Spleen (tissue), 7 donors: ENCODE measurements around the gene NDRG4.

Source experiments
- POLR2A ChIP-seq, 3 donors: fragments of 450-650 bp; IDR thresholded peaks; one replicate each; pipeline ENCODE4 v1.5.1; 2017; ENCODE audit warnings: antibody characterized with exemption in 3 of 3, mild to moderate bottlenecking in 1 of 3
- POLR2AphosphoS5 ChIP-seq, 3 donors: sonication (generic); formaldehyde crosslinking; IDR thresholded peaks; one replicate each; pipeline ENCODE4 v1.5.1; 2017; ENCODE audit warnings: antibody characterized with exemption in 3 of 3
- TF ChIP-seq, protein P1 (sequence below), 11 experiments: fragments of 200-600 bp in 7 of 11; fragments of 450-650 bp in 4 of 11; sonication (generic) in 4 of 11; IDR thresholded peaks in 8 of 11; conservative IDR thresholded peaks in 3 of 11; 1 replicate in 7 of 11; 2 replicates in 4 of 11; pipeline versions ENCODE4 v1.4.0 to v1.8.0; 2016 to 2021; ENCODE audit warnings: antibody characterized with exemption in 11 of 11, inconsistent platforms in 4 of 11, mild to moderate bottlenecking in 1 of 11
- donor health status: DM: no; HTN: no; CAD: no; lungs with moderate emphysema.
- donor health status: DM: no; HTN: no; CAD: no.
- donor health status: DM: no; HTN: no; CAD: no.

DNA sequence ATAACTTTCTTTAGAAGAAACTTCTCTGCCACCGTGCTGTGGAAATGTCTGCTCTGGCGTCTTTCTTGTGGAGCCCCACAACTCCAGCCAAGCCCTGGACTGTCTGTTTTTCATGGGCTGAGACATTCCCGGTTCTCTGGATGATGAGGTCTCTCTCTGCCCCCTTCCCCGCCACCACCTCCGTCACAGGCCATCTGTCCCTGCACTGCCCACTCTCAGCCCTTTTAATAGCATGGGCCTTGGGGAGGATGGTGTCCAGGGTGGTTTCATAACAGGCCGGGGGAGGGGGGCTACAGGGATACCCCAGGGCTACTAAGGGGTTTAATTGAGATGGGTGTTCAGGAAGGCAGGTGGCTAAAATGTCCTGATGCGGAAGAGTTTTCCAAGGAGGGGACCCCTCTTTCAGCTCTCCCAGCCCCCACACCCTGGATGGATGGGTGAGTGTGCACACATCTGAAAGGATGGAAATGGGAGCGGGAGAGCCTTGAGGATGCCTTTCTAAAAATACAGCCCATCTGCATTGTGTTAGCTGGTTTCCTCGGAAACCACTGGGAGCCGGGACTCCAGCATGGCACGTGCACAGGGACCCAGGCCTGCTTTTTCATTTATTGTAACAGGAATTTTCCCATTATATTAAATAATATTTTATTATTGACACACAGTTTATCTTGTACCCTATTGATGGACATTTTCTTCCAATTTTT is 14.6 kb upstream of the NDRG4 start:
- TF ChIP-seq, protein P1, sequence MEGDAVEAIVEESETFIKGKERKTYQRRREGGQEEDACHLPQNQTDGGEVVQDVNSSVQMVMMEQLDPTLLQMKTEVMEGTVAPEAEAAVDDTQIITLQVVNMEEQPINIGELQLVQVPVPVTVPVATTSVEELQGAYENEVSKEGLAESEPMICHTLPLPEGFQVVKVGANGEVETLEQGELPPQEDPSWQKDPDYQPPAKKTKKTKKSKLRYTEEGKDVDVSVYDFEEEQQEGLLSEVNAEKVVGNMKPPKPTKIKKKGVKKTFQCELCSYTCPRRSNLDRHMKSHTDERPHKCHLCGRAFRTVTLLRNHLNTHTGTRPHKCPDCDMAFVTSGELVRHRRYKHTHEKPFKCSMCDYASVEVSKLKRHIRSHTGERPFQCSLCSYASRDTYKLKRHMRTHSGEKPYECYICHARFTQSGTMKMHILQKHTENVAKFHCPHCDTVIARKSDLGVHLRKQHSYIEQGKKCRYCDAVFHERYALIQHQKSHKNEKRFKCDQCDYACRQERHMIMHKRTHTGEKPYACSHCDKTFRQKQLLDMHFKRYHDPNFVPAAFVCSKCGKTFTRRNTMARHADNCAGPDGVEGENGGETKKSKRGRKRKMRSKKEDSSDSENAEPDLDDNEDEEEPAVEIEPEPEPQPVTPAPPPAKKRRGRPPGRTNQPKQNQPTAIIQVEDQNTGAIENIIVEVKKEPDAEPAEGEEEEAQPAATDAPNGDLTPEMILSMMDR (IDR thresholded peaks at IDR 0.05 in 8 of 11, conservative IDR thresholded peaks at IDR 0.05 in 3 of 11), result no peak
- TF ChIP-seq POLR2A (IDR thresholded peaks at IDR 0.05) (no peak), POLR2AphosphoS5 (IDR thresholded peaks at IDR 0.05) (no peak)
